ENCODE results near the gene GOLGA3. TPM values are rescaled to one million over a fixed set of nuclear protein-coding genes. Genes with fewer than 3 reads are reported as not detected.
"Not testable (repeated sequence)": the region's sequence is repeated elsewhere in the genome, so short reads cannot be mapped to it uniquely, and the experiment has no call there.

The GOLGA3 gene
- total and polyA plus RNA-seq, 2 experiments from 2014 or later = 10.3 to 57.8 TPM

- H3F3A ChIP-seq (replicated peaks; ENCODE audit: low read depth) = not testable (repeated sequence)
These were observed 52.4 kb downstream of the GOLGA3 start for GRCh38 chr12:132776230-132776625.

DNA sequence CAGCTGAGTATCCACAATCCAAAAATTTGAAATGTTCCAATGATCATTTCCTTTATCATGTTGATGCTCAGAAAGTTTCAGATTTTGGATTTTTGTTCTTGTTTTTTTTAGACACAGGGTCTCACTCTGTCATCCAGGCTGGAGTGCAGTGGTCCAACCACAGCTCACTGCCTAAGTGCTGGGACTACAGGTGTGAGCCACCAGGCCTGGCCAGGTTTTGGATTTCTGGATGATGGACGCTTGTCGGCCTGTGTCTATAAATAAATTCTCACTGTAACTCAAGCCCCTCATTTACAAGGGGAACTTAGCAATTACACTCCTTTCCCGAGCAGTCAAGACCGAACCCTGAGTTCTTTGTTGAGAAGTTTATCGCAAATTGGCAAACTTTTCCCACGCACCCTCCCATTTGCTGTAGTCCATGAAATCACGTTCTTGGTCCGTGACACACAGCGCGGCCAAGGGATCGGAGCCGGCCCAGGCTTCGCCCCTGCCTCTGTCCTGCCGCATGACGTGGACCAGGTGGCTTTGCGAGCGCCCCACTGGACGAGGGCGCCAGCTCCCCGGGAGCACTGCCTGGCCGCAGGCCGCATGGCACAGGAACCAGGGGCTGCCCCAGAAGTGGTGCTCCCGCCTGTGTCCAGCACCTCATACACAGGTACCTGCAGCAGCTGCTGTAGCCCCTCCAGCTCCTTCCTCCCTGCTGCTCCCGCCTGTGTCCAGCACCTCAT is 53.0 kb downstream of the GOLGA3 start:
- Histone ChIP-seq H2AFZ (no peak overlapping the region), H4K20me1 (replicated peaks; ENCODE audit: insufficient read depth) (no peaks in the 10 kb centered on the region), H3K27ac (ENCODE audit: low read depth) (no peak overlapping the region), H3K9me2 (ENCODE audit: insufficient read depth) (no peaks in the 10 kb centered on the region), H3K36me3 (ENCODE audit: insufficient read depth) (peaks cover 17% of the 10 kb centered on the region), H3K79me2 (replicated peaks; ENCODE audit: insufficient read depth) (no peaks in the 10 kb centered on the region), H3K4me2 (no peak overlapping the region), H3K27me3 (ENCODE audit: insufficient read depth) (no peaks in the 10 kb centered on the region), H3F3A (replicated peaks; ENCODE audit: low read depth) (peaks cover 4% of the 10 kb centered on the region; the same call in 1 of the 2 replicates), H3K4me3 (no peak overlapping the region), H3K4me1 (ENCODE audit: insufficient read depth) (no peaks in the 10 kb centered on the region)
- no peak for ATAC-seq
- Mint-ChIP-seq H3K27ac (no peak overlapping the region), H3K36me3 (ENCODE audit: low read depth) (peaks cover 41% of the 10 kb centered on the region), H3K4me1 (no peaks in the 10 kb centered on the region), H3K4me3 (no peak overlapping the region), H3K9me3 (no peaks in the 10 kb centered on the region), H3K27me3 (ENCODE audit: insufficient read depth, low read depth, poor library complexity) (peaks cover 11% of the 10 kb centered on the region)
- DNase-seq (ENCODE audit: low spot score) = no peak
- TF ChIP-seq EZH2phosphoT487 (IDR thresholded peaks at IDR 0.05; ENCODE audit: unreplicated experiment) (no peak), POLR2AphosphoS5 (IDR thresholded peaks at IDR 0.05; ENCODE audit: low read depth) (no peak), ZNF331 (CRISPR knock-in tag; IDR thresholded peaks at IDR 0.05; ENCODE audit: low read depth) (no peak), EZH2 (IDR thresholded peaks at IDR 0.05; ENCODE audit: low read depth, unreplicated experiment) (no peak), REST (IDR thresholded peaks at IDR 0.05; ENCODE audit: unreplicated experiment) (no peak), STAT1 (IDR thresholded peaks at IDR 0.05; ENCODE audit: unreplicated experiment) (no peak), ZNF114 (CRISPR knock-in tag; IDR thresholded peaks at IDR 0.05) (no peak), CTCF (conservative IDR thresholded peaks at IDR 0.05; ENCODE audit: low read depth in 2 of 2) (no peak), CREB1 (CRISPR knock-in tag; IDR thresholded peaks at IDR 0.05; ENCODE audit: low read depth) (no peak), ETS1 (IDR thresholded peaks at IDR 0.05) (no peak), JUNB (IDR thresholded peaks at IDR 0.05; ENCODE audit: unreplicated experiment) (no peak)

More at GRCh38 chr12:132776230-132776625, 52.4 kb downstream of the GOLGA3 start:
- not testable (repeated sequence) for H3K4me2 ChIP-seq; H3K4me3 Mint-ChIP-seq; H3K27ac Mint-ChIP-seq; H3K27me3 ChIP-seq (ENCODE audit: insufficient read depth); H4K20me1 ChIP-seq (replicated peaks; ENCODE audit: insufficient read depth); H3K4me1 Mint-ChIP-seq; H3K27ac ChIP-seq (ENCODE audit: low read depth); H3K79me2 ChIP-seq (replicated peaks; ENCODE audit: insufficient read depth); H3K9me2 ChIP-seq (ENCODE audit: insufficient read depth); DNase-seq (ENCODE audit: low spot score); ATAC-seq; H3K4me1 ChIP-seq (ENCODE audit: insufficient read depth); H3K4me3 ChIP-seq; H2AFZ ChIP-seq; H3K9me3 Mint-ChIP-seq
- peaks cover 11% of the 10 kb centered on the region for H3K27me3 Mint-ChIP-seq (ENCODE audit: insufficient read depth, low read depth, poor library complexity)
- peaks cover 19% of the 10 kb centered on the region for H3K36me3 ChIP-seq (ENCODE audit: insufficient read depth)
- peaks cover 45% of the 10 kb centered on the region for H3K36me3 Mint-ChIP-seq (ENCODE audit: low read depth)

All from GM23338 (cell line).